Thyroid gland (tissue), 4 donors: Measurements from ENCODE around the gene MKNK1. TPM values are rescaled to one million over a fixed set of nuclear protein-coding genes. Genes with fewer than 3 reads are reported as not detected.

ENCODE experiments used
- DNase-seq, 2 donors: peaks; one replicate each; pipeline ENCODE4 v3.0.0-alpha.2; 2019
- H3K27ac ChIP-seq, 3 donors: fragments of 200-600 bp; sonication (generic); 1 replicate in 2 of 3; 2 replicates in 1 of 3; pipeline ENCODE4 v1.5.1; 2016 to 2019; ENCODE audit warnings: mild to moderate bottlenecking in 1 of 3, moderate library complexity in 1 of 3
- H3K27me3 ChIP-seq: fragments of 200-600 bp; sonication (generic); one replicate; pipeline ENCODE4 v1.5.1; 2019
- H3K36me3 ChIP-seq, 2 donors: fragments of 200-600 bp; sonication (generic); one replicate each; pipeline ENCODE4 v1.5.1; 2016 to 2019
- H3K4me1 ChIP-seq, 2 donors: fragments of 200-600 bp; sonication (generic); one replicate each; pipeline ENCODE4 v1.5.1; 2017 to 2019
- H3K4me3 ChIP-seq, 3 donors: fragments of 200-600 bp; sonication (generic); replicated peaks in 1 of 3; 1 replicate in 2 of 3; 2 replicates in 1 of 3; pipeline ENCODE4 v1.5.1; 2016; ENCODE audit warnings: mild to moderate bottlenecking in 1 of 3
- H3K9me3 ChIP-seq: fragments of 200-600 bp; sonication (generic); one replicate; pipeline ENCODE4 v1.5.1; 2017
- CTCF ChIP-seq, 6 experiments: fragments of 200-600 bp in 3 of 6; fragments of 450-650 bp in 3 of 6; sonication (generic) in 3 of 6; IDR thresholded peaks; one replicate each; pipeline ENCODE4 v1.5.1; 2016 to 2019; ENCODE audit warnings: antibody characterized with exemption in 6 of 6, mild to moderate bottlenecking in 2 of 6, inconsistent platforms in 1 of 6, moderate library complexity in 1 of 6
- POLR2A ChIP-seq, 2 donors: fragments of 450-650 bp; IDR thresholded peaks; one replicate each; pipeline ENCODE4 v1.6.1; 2017; ENCODE audit warnings: antibody characterized with exemption in 2 of 2, mild to moderate bottlenecking in 2 of 2, moderate library complexity in 1 of 2
- WGBS, 2 donors: methylation state at CpG; one replicate each; pipeline ENCODE4 v1.1.5; 2017; 5-methylcytosine and 5-hydroxymethylcytosine counted together
- intact Hi-C: fragments of 100-400 bp; cut with DNase I; formaldehyde crosslinking; loops from one replicate; pipeline ENCODE4 v1.15.1; 2023
- total RNA-seq, 4 donors: library from RNA; depleted of rRNA; stranded (reverse); fragments of >200 nt; gene quantifications; one replicate each; pipeline ENCODE4 v1.2.3, GENCODE V29; 2016

MKNK1 gene
- total RNA-seq, 4 donors from 2014 or later: 20.8 to 29.6 (median 23.4) TPM

DNA sequence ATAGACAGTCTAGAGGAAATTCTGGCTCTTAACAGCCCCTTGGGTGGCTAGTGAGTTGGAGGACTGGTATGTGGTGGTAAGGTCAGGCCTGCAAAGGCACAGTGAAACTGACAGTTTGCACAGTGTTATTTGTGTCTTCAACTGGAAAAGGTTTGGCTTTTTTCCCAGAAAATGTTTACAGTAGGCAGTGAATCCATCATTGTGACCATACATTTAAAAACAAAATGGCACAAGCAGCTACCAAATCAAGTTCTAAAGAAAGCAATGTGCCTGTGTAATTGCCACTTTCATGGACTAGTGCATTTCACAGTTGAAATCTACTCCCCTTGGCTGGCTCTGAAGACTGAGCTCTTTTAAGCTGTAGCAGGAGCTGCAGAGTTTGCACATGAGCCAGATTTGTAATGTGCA, 39.3 kb upstream of the MKNK1 start:
- no peaks in the 10 kb centered on the region for H3K27me3 ChIP-seq
- intact Hi-C loops: no loop called here
- no peak overlapping the region for H3K27ac ChIP-seq
- H3K9me3 ChIP-seq: no peaks in the 10 kb centered on the region
- H3K4me3 ChIP-seq: no peak overlapping the region
- TF ChIP-seq CTCF (IDR thresholded peaks at IDR 0.05) (no peak), POLR2A (IDR thresholded peaks at IDR 0.05) (no peak)
- peak; percentile 7 to 49 for DNase-seq
- H3K4me1 ChIP-seq: peaks cover 8 to 18% of the 10 kb centered on the region in 2 donors
- H3K36me3 ChIP-seq: no peaks in the 10 kb centered on the region

- H3K36me3 ChIP-seq: no peaks in the 10 kb centered on the region
- DNase-seq: no peak
- H3K4me3 ChIP-seq: no peak overlapping the region
- H3K27me3 ChIP-seq: no peaks in the 10 kb centered on the region
- no peak for TF ChIP-seq CTCF (IDR thresholded peaks at IDR 0.05)
- no peak for TF ChIP-seq POLR2A (IDR thresholded peaks at IDR 0.05)
- intact Hi-C loops: no loop called here
- H3K27ac ChIP-seq: no peak overlapping the region
- H3K9me3 ChIP-seq: no peaks in the 10 kb centered on the region
- peaks cover 8 to 18% of the 10 kb centered on the region in 2 donors for H3K4me1 ChIP-seq
Observed at GRCh38 chr1:46642115-46642680, 38.1 kb upstream of the MKNK1 start.

DNA sequence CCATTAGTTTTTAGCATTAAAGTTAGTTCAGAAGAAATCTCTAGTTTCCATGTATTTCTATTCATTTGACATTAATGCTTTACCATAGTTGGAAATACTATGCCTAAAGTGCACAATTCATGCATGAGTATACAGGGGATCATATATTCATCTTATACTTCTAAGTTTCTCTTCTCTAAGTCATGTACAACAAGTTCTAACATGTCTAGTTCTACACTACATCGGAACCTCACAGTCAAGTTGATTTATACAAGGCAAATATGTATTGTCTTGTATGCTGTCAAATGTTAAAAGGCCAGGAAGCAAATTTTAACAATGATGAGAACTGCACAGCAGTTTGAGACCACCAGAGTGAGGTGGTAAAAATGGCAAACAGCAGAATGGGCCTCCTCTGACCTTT, 35.5 kb upstream of the MKNK1 start:
- Histone ChIP-seq H3K36me3 (peaks cover 0 to 17% of the 10 kb centered on the region in 2 donors), H3K4me3 (no peak overlapping the region), H3K27ac (no peak overlapping the region), H3K9me3 (no peaks in the 10 kb centered on the region), H3K27me3 (no peaks in the 10 kb centered on the region), H3K4me1 (peaks cover 8 to 18% of the 10 kb centered on the region in 2 donors)
- no peak for DNase-seq
- TF ChIP-seq POLR2A (IDR thresholded peaks at IDR 0.05) (no peak), CTCF (IDR thresholded peaks at IDR 0.05) (no peak)
- intact Hi-C loops: no loop called here
- 95 to 100% methylated on average over 1 of the region's 1 CpG for WGBS, 2 donors

DNA sequence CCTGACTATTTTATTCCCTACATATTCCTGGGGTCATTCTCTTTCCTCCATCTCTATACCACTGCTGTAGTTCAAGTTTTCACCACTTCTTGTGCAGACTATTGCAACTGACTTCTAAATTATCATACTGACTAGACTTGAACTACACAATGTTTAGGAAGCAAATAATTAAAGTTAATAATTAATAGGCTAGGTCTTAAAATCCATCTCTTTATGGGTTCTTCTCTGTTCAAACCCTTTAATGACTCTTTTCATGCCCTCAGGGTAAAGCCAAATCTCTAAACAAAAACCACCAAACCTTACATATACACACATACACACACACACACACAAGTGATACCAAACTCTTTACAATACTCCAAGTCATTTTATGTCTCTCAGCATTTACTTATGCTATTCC, 34.9 kb upstream of the MKNK1 start:
- intact Hi-C loops: no loop called here
- peaks cover 0 to 23% of the 10 kb centered on the region in 2 donors for H3K36me3 ChIP-seq
- no peak for DNase-seq
- no peaks in the 10 kb centered on the region for H3K27me3 ChIP-seq
- peaks cover 8 to 17% of the 10 kb centered on the region in 2 donors for H3K4me1 ChIP-seq
- H3K9me3 ChIP-seq: no peaks in the 10 kb centered on the region
- H3K27ac ChIP-seq: no peak overlapping the region
- TF ChIP-seq POLR2A (IDR thresholded peaks at IDR 0.05) (no peak), CTCF (IDR thresholded peaks at IDR 0.05) (no peak)
- H3K4me3 ChIP-seq: no peak overlapping the region

GRCh38 chr1:46637444-46638083, 33.5 kb upstream of the MKNK1 start:
- H3K4me3 ChIP-seq: no peak overlapping the region
- no peaks in the 10 kb centered on the region for H3K9me3 ChIP-seq
- 32 to 37% methylated on average over 2 of the region's 2 CpGs for WGBS, 2 donors
- no peak overlapping the region for H3K27ac ChIP-seq
- H3K27me3 ChIP-seq: no peaks in the 10 kb centered on the region
- peaks cover 0 to 4% of the 10 kb centered on the region in 2 donors for H3K4me1 ChIP-seq
- TF ChIP-seq POLR2A (IDR thresholded peaks at IDR 0.05) (no peak), CTCF (IDR thresholded peaks at IDR 0.05) (no peak)
- no peak for DNase-seq
- intact Hi-C loops: no loop called here
- peaks cover 3 to 30% of the 10 kb centered on the region in 2 donors for H3K36me3 ChIP-seq
